GM12873 (cell line): ENCODE results near the gene ACHE.

Source experiments
- CTCF ChIP-seq: IDR thresholded peaks from 2 replicates; pipeline ENCODE4 v1.5.1; 2012; ENCODE audit warnings: low read depth, mild to moderate bottlenecking, moderate library complexity, low read length, control low read depth; ENCODE audit not compliant: insufficient read depth; ENCODE audit errors: missing control alignments

ACHE gene

GRCh38 chr7:100895701-100895955 lies at the start of gene ACHE:
ACHE (minus strand) TSS chr7:100895888; CDS start chr7:100894232, 1,656 bp downstream.
- TF ChIP-seq CTCF: no peak

DNA sequence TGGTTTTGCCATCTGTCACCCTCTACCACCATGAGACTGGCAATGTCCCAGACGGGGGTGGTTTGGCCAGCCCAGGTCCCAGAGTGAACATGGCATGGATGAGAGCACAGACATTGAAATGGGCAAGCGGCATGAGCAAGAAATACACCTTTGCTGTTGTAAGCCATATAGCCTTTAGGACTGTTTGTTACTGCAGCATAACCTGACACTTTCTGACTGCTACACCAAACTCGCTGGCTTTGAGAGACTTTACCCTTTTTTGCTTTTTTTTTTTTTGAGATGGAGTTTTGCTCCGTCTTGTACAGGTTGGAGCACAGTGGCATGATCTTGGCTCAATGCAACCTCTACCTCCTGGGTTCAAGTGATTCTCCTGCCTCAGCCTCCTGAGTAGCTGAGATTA lies 48.5 kb upstream of the ACHE start:
- no peak for TF ChIP-seq CTCF

DNA sequence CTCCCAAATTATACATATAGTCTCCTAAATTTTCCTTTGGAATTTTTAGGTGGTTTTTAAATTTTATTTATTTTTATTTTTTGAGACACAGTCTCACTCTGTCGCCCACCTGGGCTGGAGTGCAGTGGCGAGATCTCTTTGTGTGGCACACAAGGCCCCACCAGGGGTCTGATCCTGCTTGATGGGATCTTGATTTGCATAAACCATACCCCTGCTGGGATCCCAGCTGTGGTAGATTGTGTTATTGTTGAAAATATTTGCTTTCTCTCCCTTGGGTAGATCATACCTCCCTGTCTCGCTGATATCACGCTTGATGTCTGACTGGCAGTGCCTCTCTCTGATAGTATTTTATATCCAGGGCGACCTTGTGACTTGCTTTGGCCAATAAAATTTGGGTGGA lies 48.0 kb upstream of the ACHE start:
- TF ChIP-seq CTCF: no peak

- TF ChIP-seq CTCF: no peak
Observed at GRCh38 chr7:100942045-100942774, 46.5 kb upstream of the ACHE start.

DNA sequence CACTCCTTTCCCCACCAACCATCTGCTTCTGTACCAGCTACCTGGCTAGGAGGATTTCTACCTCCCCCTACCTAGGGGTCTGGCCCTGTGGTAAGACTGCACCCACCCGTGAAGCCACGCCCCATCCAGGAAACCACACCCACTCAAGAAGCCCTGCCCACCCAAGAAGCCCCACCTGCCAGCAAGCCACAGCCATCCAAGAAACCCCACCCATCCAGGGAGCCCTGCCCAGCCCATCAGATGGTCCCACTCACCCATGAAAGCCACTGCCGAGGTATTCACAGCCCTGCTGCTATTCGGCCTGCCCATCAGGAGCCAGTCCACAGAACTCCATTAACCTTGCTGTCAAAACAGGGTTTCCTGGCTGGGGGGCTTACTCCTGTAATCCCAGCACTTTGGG lies 38.0 kb upstream of the ACHE start:
- TF ChIP-seq CTCF: no peak

GRCh38 chr7:100929808-100930174 lies 34.1 kb upstream of the ACHE start:
- TF ChIP-seq CTCF: no peak

DNA sequence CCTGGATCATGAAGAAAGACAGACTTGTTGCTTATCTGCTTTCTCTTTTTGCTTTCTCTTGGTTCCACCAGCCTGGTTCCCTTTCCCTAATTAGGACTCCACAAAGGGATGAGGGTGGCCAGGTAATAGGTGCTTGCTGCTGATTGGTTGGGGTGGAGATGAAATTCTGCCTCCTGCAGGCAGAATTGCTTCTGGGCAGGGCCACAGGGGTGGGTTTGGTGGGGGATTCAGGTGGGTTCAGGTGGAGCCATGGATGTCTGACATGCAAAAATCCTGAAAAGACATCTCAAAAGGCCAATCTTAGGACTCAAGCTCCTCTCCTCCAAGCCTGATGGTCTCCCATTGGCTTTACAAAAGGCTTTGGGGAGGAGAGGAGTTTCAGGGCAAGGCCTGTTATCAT lies 25.4 kb upstream of the ACHE start:
- TF ChIP-seq CTCF: no peak

DNA sequence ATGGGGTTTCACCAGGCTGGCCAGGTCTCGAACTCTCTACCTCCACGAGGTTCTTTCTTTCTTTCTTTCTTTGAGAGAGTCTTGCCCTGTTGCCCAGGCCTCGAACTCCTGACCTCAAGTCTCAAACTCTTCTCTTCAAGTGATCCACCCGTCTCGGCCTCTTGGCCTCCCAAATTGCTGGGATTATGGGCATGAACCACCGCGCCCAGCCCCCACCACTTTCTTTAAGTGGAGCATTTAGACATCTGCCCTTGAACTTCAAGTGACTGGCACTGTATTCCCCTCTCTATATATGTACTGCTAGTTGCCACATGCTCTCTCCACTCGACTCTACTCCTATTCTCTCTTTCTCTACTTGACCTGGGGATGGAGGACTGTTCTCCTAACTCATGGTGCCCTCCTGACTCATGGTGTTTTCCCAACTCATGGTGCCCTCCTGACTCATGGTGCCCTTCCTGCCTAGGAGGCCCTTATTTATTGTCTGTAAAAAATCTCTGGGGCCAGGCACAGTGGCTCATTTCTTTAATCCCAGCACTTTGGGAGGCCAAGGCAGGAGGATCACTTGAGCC lies 19.3 kb upstream of the ACHE start:
- TF ChIP-seq CTCF: no peak
